CD1c-positive myeloid dendritic cell (primary cell): ENCODE results near the gene ST6GAL1.
A peak's percentile ranks its signal among the peaks of the same experiment; 100 is the strongest.
"Not testable (repeated sequence)": the region's sequence is repeated elsewhere in the genome, so short reads cannot be mapped to it uniquely, and the experiment has no call there.

ENCODE experiments used
- DNase-seq: peaks from one replicate; pipeline ENCODE4 v3.0.0-alpha.2; 2016; ENCODE audit errors: extremely low spot score

The ST6GAL1 gene

DNA sequence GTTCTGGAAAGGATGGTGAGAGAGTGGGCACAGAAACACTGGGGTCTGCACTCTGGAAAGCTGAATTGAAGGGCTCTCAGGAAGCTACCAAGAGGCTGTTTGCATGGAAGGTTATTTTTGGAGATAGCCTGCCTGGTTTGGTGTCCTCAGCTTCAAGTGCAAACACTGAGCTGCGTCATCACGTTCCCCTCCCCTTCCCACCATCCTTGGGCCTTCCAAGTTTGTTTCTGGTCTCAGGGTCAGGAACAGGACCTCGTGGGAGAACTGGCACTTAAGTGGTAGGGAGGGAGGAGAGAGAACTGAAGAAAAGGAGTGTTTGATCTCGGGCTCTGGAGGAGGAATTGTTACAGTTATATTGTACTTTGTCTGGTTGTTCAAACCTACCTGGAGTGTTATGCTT, 10.6 kb downstream of the ST6GAL1 start:
- no peak for DNase-seq

DNA sequence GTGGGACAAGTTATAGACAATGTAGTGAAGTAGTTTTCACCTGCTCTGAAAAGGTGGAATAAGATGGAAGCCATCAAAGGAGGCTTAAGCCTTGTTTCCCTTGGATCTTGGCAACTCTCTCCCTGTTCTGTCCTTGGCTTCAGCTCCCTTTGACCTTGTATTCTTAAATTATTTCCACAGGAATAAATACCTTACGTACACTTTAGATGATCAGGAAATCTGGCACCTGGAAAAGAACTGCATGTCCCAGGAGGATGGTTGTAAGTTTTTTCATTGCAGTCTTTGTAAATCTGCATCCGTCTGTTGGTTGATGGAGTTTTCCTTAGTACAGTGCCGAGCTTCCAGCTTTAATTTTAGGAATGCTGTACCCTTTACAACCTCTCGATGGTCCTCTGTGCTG, 11.8 kb downstream of the ST6GAL1 start:
- DNase-seq, result no peak

- no peak for DNase-seq
Observed at GRCh38 chr3:186945255-186945823, 15.0 kb downstream of the ST6GAL1 start.

GRCh38 chr3:186946756-186947375, 16.5 kb downstream of the ST6GAL1 start:
- no peak for DNase-seq

DNA sequence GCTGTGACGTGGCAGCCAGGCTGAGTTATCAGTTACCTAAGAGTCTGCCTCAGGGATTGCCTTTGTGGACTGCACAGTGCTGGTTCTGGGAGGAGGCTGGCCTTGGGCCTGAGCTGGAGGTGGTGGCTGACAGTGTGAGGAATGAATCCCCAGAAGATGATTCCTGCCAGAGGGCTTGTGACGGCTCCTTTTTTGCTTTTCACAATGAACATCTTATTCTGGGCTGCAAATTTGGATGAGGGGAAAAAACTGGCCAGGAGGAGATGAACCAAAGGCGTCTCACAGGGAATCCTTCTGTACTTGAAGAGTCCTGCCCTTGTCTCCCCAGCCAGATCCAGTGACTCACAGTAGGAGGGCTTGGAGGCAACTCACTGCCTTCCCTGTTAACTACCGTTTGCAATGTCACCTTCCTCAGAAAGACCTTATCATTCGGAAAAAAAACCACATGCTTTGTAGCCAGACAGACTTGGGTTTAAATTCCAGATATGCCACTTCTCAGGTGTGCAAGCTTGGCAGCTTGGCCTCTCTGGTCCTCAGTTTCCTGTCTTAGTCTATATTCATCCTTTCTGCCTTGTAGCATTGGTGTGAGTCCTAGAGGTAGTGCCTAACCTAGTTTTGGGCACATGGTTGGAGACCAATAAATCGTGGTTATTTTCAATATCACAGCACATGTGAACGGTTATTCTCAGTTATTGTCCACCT, 19.1 kb downstream of the ST6GAL1 start:
- DNase-seq, result no peak

DNA sequence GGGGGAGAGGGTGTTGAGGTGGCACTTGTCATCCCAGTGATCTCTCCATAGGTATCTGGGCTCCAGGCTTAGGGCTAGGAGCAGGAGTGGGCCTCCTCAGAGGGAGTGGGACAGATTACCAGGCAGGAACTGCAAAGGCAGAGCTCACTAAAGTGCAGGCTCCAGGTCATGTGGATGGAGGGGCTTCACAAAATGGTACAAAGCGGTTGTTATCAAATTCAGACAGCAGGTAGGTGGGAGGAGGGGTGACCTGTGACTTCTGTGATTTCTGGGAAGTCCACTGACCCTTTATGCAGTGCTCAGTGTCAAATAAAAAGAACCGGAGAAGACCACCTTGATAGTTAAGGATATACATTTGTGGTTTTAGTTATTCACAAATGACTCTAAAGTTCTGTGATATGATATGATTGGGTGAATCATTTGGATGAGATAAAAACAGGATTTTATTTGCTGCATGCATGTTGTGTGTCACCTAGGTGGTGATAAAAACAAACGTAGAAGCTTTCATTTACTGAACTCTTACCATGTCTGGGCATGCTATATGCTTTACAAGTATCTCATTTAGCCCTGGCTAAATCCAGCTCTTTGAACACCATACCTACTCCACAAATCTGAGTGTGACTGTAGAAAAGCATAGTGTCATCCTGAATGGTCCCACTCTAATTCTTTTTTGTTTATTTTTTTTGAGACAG, 20.2 kb downstream of the ST6GAL1 start:
- DNase-seq, result no peak

GRCh38 chr3:186951640-186952552, 21.6 kb downstream of the ST6GAL1 start:
- no peak for DNase-seq

- peak; percentile 62 for DNase-seq
Observed at GRCh38 chr3:186953011-186953487, 22.7 kb downstream of the ST6GAL1 start.

DNA sequence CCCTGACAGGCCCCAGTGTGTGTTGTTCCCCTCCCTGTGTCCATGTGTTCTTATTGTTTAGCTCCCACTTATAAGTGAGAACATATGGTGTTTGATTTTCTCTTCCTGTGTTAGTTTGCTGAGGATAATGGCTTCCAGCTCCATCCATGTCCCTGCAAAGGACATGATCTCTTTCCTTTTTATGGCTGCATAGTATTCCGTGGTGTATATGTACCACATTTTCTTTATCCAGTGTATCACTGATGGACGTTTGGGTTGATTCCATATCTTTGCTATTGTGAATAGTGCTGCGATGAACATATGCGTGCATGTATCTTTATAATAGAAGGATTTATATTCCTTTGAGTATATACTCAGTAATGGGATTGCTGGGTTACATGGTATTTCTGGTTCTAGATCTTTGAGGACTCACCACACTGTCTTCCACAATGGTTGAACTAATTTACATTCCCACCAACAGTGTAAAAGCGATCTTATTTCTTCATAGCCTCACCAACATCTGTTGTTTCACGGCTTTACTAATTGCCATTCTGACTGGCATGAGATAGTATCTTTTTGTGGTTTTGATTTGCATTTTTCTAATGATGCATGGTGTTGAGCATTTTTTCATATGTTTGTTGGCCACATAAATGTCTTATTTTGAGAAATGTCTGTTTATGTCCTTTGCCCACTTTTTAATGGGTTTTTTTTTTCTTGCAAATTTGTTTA, 23.8 kb downstream of the ST6GAL1 start:
- not testable (repeated sequence) for DNase-seq

GRCh38 chr3:186955898-186956696, 25.8 kb downstream of the ST6GAL1 start:
- DNase-seq, result no peak

DNA sequence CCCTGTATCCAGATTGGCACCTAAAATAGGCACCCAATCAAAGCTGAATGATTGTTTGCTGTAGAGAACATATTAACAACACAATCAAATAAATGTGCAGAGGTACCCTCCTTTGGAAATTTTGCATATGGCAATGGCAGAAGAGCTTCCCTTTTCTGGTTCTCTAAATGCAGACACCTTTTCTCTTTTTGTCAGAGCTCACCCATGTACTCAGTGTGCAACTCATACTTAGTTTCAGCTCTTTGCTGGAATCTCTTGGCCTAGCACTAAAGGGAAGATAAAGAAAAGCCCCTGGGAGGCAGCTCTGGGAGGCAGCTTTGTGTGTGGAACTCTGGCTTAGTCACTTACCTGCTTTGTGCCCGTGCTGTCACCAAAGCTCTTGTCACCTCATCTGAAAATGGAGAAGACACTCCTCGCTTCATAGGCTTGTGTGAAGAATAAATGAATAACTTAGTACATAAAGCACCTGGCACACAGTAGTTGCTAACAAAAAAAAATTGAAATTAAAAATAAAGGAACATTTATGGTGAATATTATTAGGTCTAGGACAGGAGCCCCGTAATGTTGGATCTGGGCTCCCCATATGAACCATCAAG, 28.8 kb downstream of the ST6GAL1 start:
- peak; percentile 45 for DNase-seq

- no peak for DNase-seq
Observed at GRCh38 chr3:186960347-186960746, 30.0 kb downstream of the ST6GAL1 start.

DNA sequence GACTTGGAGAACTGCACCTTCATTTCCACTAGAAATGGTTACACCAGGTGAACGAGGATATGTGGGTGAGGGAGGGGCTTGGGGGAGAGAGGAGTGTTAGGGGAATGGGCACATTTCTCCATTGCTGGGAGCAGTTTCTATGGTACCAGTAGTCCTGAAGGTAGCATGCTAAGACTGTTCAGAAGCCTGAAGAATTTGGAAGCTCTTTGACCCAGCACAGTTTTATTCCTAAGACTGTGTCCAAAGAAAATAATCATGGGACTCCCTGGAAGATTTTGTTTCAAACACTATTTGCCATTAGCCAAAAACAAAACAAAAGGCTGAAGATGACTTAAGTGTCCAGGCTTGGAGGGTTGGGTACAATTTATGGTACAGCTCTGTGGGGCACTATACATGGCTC, 32.1 kb downstream of the ST6GAL1 start:
- DNase-seq, result no peak

GRCh38 chr3:186963636-186964035, 33.3 kb downstream of the ST6GAL1 start:
- DNase-seq, result no peak

DNA sequence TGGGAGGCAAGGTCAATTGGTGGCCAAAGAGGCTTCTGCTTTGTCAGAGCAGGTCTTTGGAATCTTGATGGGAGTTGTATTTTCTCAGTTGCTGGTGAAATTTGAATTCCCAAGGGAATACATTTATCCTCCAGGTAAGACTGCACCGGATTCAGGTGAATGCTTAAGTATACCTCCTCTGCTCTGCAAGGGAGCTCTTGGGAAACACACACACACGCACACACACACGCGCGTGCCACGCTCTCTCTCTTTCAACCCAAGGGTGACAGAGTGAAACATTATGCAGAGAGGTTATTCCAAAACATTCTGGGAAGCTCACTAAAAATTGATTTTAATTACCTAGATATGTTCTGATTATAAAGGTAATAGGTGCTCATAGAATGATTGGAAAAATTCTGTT, 33.7 kb downstream of the ST6GAL1 start:
- DNase-seq, result no peak

DNA sequence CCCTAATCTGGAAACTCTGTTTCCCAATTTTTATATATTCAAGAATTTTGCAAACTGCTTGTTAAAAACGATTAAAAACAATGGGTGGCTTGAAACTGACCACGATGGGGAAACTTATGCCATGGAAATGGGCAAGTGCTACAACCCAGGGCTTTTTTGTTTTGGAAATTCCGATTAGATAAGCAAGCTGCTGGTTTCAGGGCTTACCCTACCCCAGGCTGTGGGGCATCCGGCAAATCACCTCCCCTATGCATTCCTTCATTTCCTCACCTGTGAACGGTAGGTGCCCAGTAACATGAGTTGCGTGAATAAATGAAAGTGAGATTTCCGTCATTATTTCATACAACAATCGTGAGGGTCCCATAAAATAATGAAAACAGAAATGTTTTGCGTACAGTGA, 34.3 kb downstream of the ST6GAL1 start:
- no peak for DNase-seq

DNA sequence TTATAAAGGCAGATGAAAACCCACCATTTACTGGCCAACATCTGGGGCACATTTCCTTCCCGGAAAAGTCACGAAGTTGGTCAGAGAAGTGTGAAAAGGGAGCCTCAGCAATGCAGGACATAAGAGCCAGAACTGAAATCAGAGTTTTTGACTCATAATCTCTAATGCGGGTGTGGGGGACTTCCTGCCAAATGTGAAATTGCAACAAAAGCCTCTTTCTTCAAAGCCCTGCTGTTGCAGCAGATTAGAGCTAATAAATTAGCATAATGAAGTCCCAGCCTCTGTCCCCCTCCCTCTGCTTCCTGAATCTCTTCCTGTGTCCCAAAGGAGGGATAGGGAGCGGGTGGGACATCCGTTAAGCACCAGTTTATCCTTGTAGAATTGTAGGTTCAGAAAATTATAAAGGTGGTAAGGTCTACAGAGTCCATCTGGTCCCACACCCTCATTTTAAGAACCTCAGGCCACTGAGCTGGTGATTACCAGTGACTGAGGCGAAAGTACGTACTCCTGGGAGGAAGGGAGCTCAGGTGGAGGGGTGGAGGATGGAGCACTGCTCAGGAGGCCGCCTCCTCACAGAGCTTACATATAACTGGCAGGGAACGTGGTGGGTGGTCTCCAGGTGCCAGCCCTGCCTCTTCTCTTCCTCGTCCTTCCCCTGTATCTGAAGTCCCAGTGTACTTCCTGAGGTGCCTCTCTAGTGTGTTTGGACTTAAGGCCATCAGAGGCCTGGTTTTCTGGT, 35.0 kb downstream of the ST6GAL1 start:
- peak; percentile 81 for DNase-seq

- no peak for DNase-seq
Observed at GRCh38 chr3:186966406-186966805, 36.1 kb downstream of the ST6GAL1 start.

DNA sequence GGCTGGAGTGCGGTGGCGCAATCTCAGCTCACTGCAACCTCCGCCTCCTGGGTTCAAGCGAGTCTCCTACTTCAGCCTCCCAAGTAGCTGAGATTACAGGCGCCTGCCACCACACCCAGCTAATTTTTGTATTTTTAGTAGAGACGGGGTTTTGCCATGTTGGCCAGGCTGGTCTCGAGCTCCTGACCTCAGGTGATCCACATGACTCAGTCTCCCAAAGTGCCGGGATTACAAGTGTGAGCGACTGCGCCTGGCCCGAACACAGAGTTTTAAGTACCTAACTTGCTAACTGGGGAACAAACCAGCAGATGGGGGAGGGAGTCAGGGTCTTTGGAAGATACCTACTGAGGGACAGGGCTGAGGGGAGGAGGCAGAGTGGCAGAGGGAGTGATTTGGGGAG, 36.9 kb downstream of the ST6GAL1 start:
- DNase-seq, result not testable (repeated sequence)
